ELF-1 (cell line): ENCODE data around the gene ZSCAN20.

Experiments
- DNase-seq: peaks from one replicate; pipeline ENCODE4 v3.0.0-alpha.2; 2016; ENCODE audit warnings: low read depth, low spot score

Gene ZSCAN20

GRCh38 chr1:33443705-33444180, 28.7 kb upstream of the ZSCAN20 start:
- DNase-seq = peak; percentile 64

GRCh38 chr1:33445108-33445507, 27.3 kb upstream of the ZSCAN20 start:
- no peak for DNase-seq

GRCh38 chr1:33446590-33446989, 25.9 kb upstream of the ZSCAN20 start:
- no peak for DNase-seq

- DNase-seq = no peak
Observed at GRCh38 chr1:33454646-33455282, 17.7 kb upstream of the ZSCAN20 start.

GRCh38 chr1:33455539-33456501, 16.6 kb upstream of the ZSCAN20 start:
- DNase-seq = peak; percentile 63

- no peak for DNase-seq
Observed at GRCh38 chr1:33456502-33456886, 16.0 kb upstream of the ZSCAN20 start.

- DNase-seq = no peak
Observed at GRCh38 chr1:33459691-33460090, 12.8 kb upstream of the ZSCAN20 start.

- no peak for DNase-seq
Observed at GRCh38 chr1:33460144-33460543, 12.3 kb upstream of the ZSCAN20 start.

GRCh38 chr1:33460947-33461629, 11.4 kb upstream of the ZSCAN20 start:
- no peak for DNase-seq

- no peak for DNase-seq
Observed at GRCh38 chr1:33462405-33463164, 9.9 kb upstream of the ZSCAN20 start.

- no peak for DNase-seq
Observed at GRCh38 chr1:33464552-33464951, 7.9 kb upstream of the ZSCAN20 start.

GRCh38 chr1:33465316-33465715, 7.1 kb upstream of the ZSCAN20 start:
- no peak for DNase-seq

GRCh38 chr1:33466159-33466558, 6.3 kb upstream of the ZSCAN20 start:
- DNase-seq = no peak

- DNase-seq = no peak
Observed at GRCh38 chr1:33468011-33468410, 4.4 kb upstream of the ZSCAN20 start.

- DNase-seq = no peak
Observed at GRCh38 chr1:33468531-33468930, 3.9 kb upstream of the ZSCAN20 start.

- DNase-seq = no peak
Observed at GRCh38 chr1:33468967-33469366, 3.5 kb upstream of the ZSCAN20 start.

GRCh38 chr1:33469691-33470090, 2.8 kb upstream of the ZSCAN20 start:
- DNase-seq = no peak

GRCh38 chr1:33470495-33471012, 1.9 kb upstream of the ZSCAN20 start:
- DNase-seq = peak; percentile 86

GRCh38 chr1:33471416-33471815, 1.0 kb upstream of the ZSCAN20 start:
- DNase-seq = no peak

GRCh38 chr1:33473900-33474299, 1.5 kb downstream of the ZSCAN20 start:
- DNase-seq = no peak

GRCh38 chr1:33477451-33477850, 5.0 kb downstream of the ZSCAN20 start:
- no peak for DNase-seq
